ENCODE results near the gene KANSL2.
"Not testable (repeated sequence)": the region's sequence is repeated elsewhere in the genome, so short reads cannot be mapped to it uniquely, and the experiment has no call there.

The KANSL2 gene

DNA sequence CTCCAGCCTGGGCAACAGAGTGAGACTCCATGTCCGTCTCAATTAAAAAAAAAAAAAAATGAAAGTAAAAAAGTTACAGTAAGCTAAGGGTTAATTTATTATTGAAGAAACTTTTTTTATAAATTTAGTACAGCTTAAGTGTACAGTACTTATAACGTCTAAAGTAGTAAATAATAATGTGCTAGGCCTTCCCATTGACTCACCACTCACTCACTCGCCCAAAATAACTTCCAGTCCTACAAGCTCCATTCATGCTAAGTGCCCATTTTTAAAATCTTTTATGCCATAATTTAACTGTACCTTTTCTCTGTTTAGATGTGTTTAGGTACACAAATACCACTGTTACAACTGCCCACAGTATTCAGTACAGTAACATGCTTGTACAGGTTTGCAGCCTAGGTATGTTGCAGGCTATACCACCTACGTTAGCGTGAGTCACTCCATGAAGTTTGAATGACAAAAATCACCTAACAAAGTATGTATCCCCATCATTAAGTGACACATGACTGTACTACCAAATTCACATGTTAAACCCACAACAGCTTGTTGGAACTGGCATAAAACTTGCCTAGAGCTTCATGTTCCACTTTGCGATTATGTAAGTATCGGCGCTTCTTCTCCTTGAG lies 10.7 kb downstream of the KANSL2 start:
- no peak for TF ChIP-seq CTCF (conservative IDR thresholded peaks at IDR 0.05; ENCODE audit: low read depth, low read length)
- peaks cover 60% of the 10 kb centered on the region; the same call in 1 of the 2 replicates for H3K36me3 ChIP-seq (ENCODE audit: insufficient read depth)

GRCh38 chr12:48668996-48669395 lies 13.0 kb downstream of the KANSL2 start:
- H4K20me1 ChIP-seq (ENCODE audit: insufficient read depth): 0 out of 2 replicates have a peak, but pooled peaks cover 6% of the 10 kb centered on the region
- no peak overlapping the region for H3K9ac ChIP-seq
- no peaks in the 10 kb centered on the region for H3K4me1 ChIP-seq (ENCODE audit: low read depth, poor library complexity, severe bottlenecking)
- no peak overlapping the region for H3K4me2 ChIP-seq
- no peak overlapping the region for H2AFZ ChIP-seq (ENCODE audit: low read depth)
- H3K4me3 ChIP-seq (IDR thresholded peaks at IDR 0.05; ENCODE audit: insufficient read depth, low read depth, low read length): no peak overlapping the region
- peaks cover 53% of the 10 kb centered on the region for H3K79me2 ChIP-seq (ENCODE audit: insufficient read depth, low read depth)
- no peak overlapping the region for H3K27ac ChIP-seq
- H3K36me3 ChIP-seq (ENCODE audit: insufficient read depth): peaks cover 72% of the 10 kb centered on the region; the same call in 1 of the 2 replicates
- no peaks in the 10 kb centered on the region for H3K27me3 ChIP-seq (ENCODE audit: insufficient read depth, low read depth)
- no peak for TF ChIP-seq CTCF (conservative IDR thresholded peaks at IDR 0.05; ENCODE audit: low read depth, low read length)

More for the DNA sequence above, 10.7 kb downstream of the KANSL2 start:
- Histone ChIP-seq H2AFZ (ENCODE audit: low read depth) (no peak overlapping the region), H3K4me1 (ENCODE audit: low read depth, poor library complexity, severe bottlenecking) (no peaks in the 10 kb centered on the region), H3K27ac (no peak overlapping the region), H4K20me1 (ENCODE audit: insufficient read depth) (0 out of 2 replicates have a peak, but pooled peaks cover 6% of the 10 kb centered on the region), H3K27me3 (ENCODE audit: insufficient read depth, low read depth) (no peaks in the 10 kb centered on the region), H3K4me3 (IDR thresholded peaks at IDR 0.05; ENCODE audit: insufficient read depth, low read depth, low read length) (no peak overlapping the region), H3K79me2 (ENCODE audit: insufficient read depth, low read depth) (peaks cover 75% of the 10 kb centered on the region), H3K4me2 (no peak overlapping the region), H3K9ac (no peak overlapping the region)

- TF ChIP-seq CTCF (conservative IDR thresholded peaks at IDR 0.05; ENCODE audit: low read depth, low read length): no peak
- no peaks in the 10 kb centered on the region for H3K27me3 ChIP-seq (ENCODE audit: insufficient read depth, low read depth)
- H3K79me2 ChIP-seq (ENCODE audit: insufficient read depth, low read depth): peaks cover 5% of the 10 kb centered on the region; the same call in 1 of the 2 replicates
- H3K4me2 ChIP-seq: no peak overlapping the region
- H3K4me3 ChIP-seq (IDR thresholded peaks at IDR 0.05; ENCODE audit: insufficient read depth, low read depth, low read length): no peak overlapping the region
- no peaks in the 10 kb centered on the region for H4K20me1 ChIP-seq (ENCODE audit: insufficient read depth)
- H3K27ac ChIP-seq: no peak overlapping the region
- H2AFZ ChIP-seq (ENCODE audit: low read depth): no peak overlapping the region
- H3K4me1 ChIP-seq (ENCODE audit: low read depth, poor library complexity, severe bottlenecking): no peaks in the 10 kb centered on the region
- H3K36me3 ChIP-seq (ENCODE audit: insufficient read depth): peaks cover 42% of the 10 kb centered on the region; the same call in 1 of the 2 replicates
- H3K9ac ChIP-seq: no peak overlapping the region
Measured at GRCh38 chr12:48659863-48660262, 22.2 kb downstream of the KANSL2 start.

- TF ChIP-seq CTCF (conservative IDR thresholded peaks at IDR 0.05; ENCODE audit: low read depth, low read length): no peak
- no peaks in the 10 kb centered on the region for H3K4me1 ChIP-seq (ENCODE audit: low read depth, poor library complexity, severe bottlenecking)
- no peaks in the 10 kb centered on the region for H3K79me2 ChIP-seq (ENCODE audit: insufficient read depth, low read depth)
- no peak overlapping the region for H3K4me3 ChIP-seq (IDR thresholded peaks at IDR 0.05; ENCODE audit: insufficient read depth, low read depth, low read length)
- no peak overlapping the region for H3K27ac ChIP-seq
- no peaks in the 10 kb centered on the region for H4K20me1 ChIP-seq (ENCODE audit: insufficient read depth)
- H3K36me3 ChIP-seq (ENCODE audit: insufficient read depth): peaks cover 26% of the 10 kb centered on the region; the same call in 1 of the 2 replicates
- no peaks in the 10 kb centered on the region for H3K27me3 ChIP-seq (ENCODE audit: insufficient read depth, low read depth)
- H2AFZ ChIP-seq (ENCODE audit: low read depth): no peak overlapping the region
- H3K4me2 ChIP-seq: no peak overlapping the region
- no peak overlapping the region for H3K9ac ChIP-seq
Measured at GRCh38 chr12:48651681-48652080, 30.4 kb downstream of the KANSL2 start.

- H3K36me3 ChIP-seq (ENCODE audit: insufficient read depth); H3K9ac ChIP-seq; H3K27ac ChIP-seq; H3K27me3 ChIP-seq (ENCODE audit: insufficient read depth, low read depth); H3K4me2 ChIP-seq; H4K20me1 ChIP-seq (ENCODE audit: insufficient read depth); H3K4me1 ChIP-seq (ENCODE audit: low read depth, poor library complexity, severe bottlenecking); H3K4me3 ChIP-seq (IDR thresholded peaks at IDR 0.05; ENCODE audit: insufficient read depth, low read depth, low read length); H2AFZ ChIP-seq (ENCODE audit: low read depth); H3K79me2 ChIP-seq (ENCODE audit: insufficient read depth, low read depth): not testable (repeated sequence)
Measured at GRCh38 chr12:48645354-48645753, 36.7 kb downstream of the KANSL2 start.

Data from KMS-11 (cell line).